ENCODE measurements around the gene SCN2A. TPM values are rescaled to one million over a fixed set of nuclear protein-coding genes. Genes with fewer than 3 reads are reported as not detected.

SCN2A gene
- total RNA-seq, 2 donors from 2014 or later, result 0.15 to 0.20 TPM

GRCh38 chr2:165431014-165431413, 191.8 kb downstream of the SCN2A start:
- Histone ChIP-seq H3K4me3 (ENCODE audit: low read length) (no peak overlapping the region), H3K4me1 (ENCODE audit: control insufficient read depth, insufficient read depth, low read length) (peaks cover 13% of the 10 kb centered on the region), H3K9me3 (ENCODE audit: control insufficient read depth, low read length) (no peaks in the 10 kb centered on the region), H3K36me3 (ENCODE audit: control insufficient read depth, insufficient read depth, low read length) (no peaks in the 10 kb centered on the region), H3K9ac (ENCODE audit: extremely low read depth, low read length, poor library complexity, severe bottlenecking) (no peak overlapping the region), H3K27me3 (ENCODE audit: control insufficient read depth, insufficient read depth, low read length, poor library complexity, severe bottlenecking) (no peaks in the 10 kb centered on the region), H3K27ac (ENCODE audit: low read depth, low read length) (no peak overlapping the region)
- no peak overlapping the region for H3K4me3 Mint-ChIP-seq
- DNase-seq, result no peak
- H3K4me1 Mint-ChIP-seq, result peaks cover 20% of the 10 kb centered on the region
- H3K9me3 Mint-ChIP-seq, result no peaks in the 10 kb centered on the region
- no peaks in the 10 kb centered on the region for H3K36me3 Mint-ChIP-seq (ENCODE audit: low read depth)
- TF ChIP-seq CTCF (conservative IDR thresholded peaks at IDR 0.05), result no peak
- no peak overlapping the region for H3K27ac Mint-ChIP-seq
- H3K27me3 Mint-ChIP-seq (ENCODE audit: insufficient read depth), result no peaks in the 10 kb centered on the region

- DNase-seq, result no peak
- no peak for TF ChIP-seq CTCF (conservative IDR thresholded peaks at IDR 0.05)
- Mint-ChIP-seq H3K27ac (no peak overlapping the region), H3K4me3 (no peak overlapping the region), H3K4me1 (peaks cover 28% of the 10 kb centered on the region), H3K36me3 (ENCODE audit: low read depth) (no peaks in the 10 kb centered on the region), H3K9me3 (no peaks in the 10 kb centered on the region), H3K27me3 (ENCODE audit: insufficient read depth) (no peaks in the 10 kb centered on the region)
- Histone ChIP-seq H3K4me1 (ENCODE audit: control insufficient read depth, insufficient read depth, low read length) (peaks cover 17% of the 10 kb centered on the region), H3K9ac (ENCODE audit: extremely low read depth, low read length, poor library complexity, severe bottlenecking) (no peak overlapping the region), H3K36me3 (ENCODE audit: control insufficient read depth, insufficient read depth, low read length) (no peaks in the 10 kb centered on the region), H3K27me3 (ENCODE audit: control insufficient read depth, insufficient read depth, low read length, poor library complexity, severe bottlenecking) (no peaks in the 10 kb centered on the region), H3K9me3 (ENCODE audit: control insufficient read depth, low read length) (no peaks in the 10 kb centered on the region), H3K27ac (ENCODE audit: low read depth, low read length) (no peak overlapping the region), H3K4me3 (ENCODE audit: low read length) (no peak overlapping the region)
Measured at GRCh38 chr2:165432234-165432966, 193.2 kb downstream of the SCN2A start.

GRCh38 chr2:165434865-165435496, 195.8 kb downstream of the SCN2A start:
- TF ChIP-seq CTCF (conservative IDR thresholded peaks at IDR 0.05), result no peak
- H3K36me3 ChIP-seq (ENCODE audit: control insufficient read depth, insufficient read depth, low read length), result no peaks in the 10 kb centered on the region
- H3K4me3 ChIP-seq (ENCODE audit: low read length), result peak overlapping the region; percentile 62
- H3K4me1 ChIP-seq (ENCODE audit: control insufficient read depth, insufficient read depth, low read length), result peaks cover 22% of the 10 kb centered on the region
- H3K27me3 Mint-ChIP-seq (ENCODE audit: insufficient read depth), result no peaks in the 10 kb centered on the region
- no peak overlapping the region for H3K27ac ChIP-seq (ENCODE audit: low read depth, low read length)
- H3K9me3 ChIP-seq (ENCODE audit: control insufficient read depth, low read length), result no peaks in the 10 kb centered on the region
- H3K9me3 Mint-ChIP-seq, result no peaks in the 10 kb centered on the region
- no peaks in the 10 kb centered on the region for H3K36me3 Mint-ChIP-seq (ENCODE audit: low read depth)
- 38% methylated on average over 1 of the region's 1 CpG; no CpG with 5 or more reads in 1 of the 2 experiments for WGBS, 2 experiments (ENCODE audit: insufficient coverage in 1 of 2, insufficient read length in 1 of 2)
- peaks cover 39% of the 10 kb centered on the region for H3K4me1 Mint-ChIP-seq
- H3K9ac ChIP-seq (ENCODE audit: extremely low read depth, low read length, poor library complexity, severe bottlenecking), result no peak overlapping the region
- peak overlapping the region; percentile 17 for H3K4me3 Mint-ChIP-seq
- peak; percentile 55 for DNase-seq
- H3K27me3 ChIP-seq (ENCODE audit: control insufficient read depth, insufficient read depth, low read length, poor library complexity, severe bottlenecking), result no peaks in the 10 kb centered on the region
- peak overlapping the region; percentile 77 for H3K27ac Mint-ChIP-seq

Data from endodermal cell (in vitro differentiated cells).